Calu3 (cell line): ENCODE data around the gene LIN9. TPM values are rescaled to one million over a fixed set of nuclear protein-coding genes. Genes with fewer than 3 reads are reported as not detected.

Experiments
- BruUV-seq: library from RNA; stranded (reverse); fragments of 400-500 nt; replicated peaks from 2 replicates; lab custom pipeline; 2021; lab: Mats Ljungman, UMichigan
- CTCF ChIA-PET: fragments of 300-600 bp; sonication (Branson Sonifier 250); formaldehyde crosslinking; loops from one replicate; lab custom pipeline; 2022; ENCODE audit warnings: antibody characterized with exemption; lab: Charles Lee
- DNase-seq: peaks from one replicate; pipeline ENCODE4 v3.0.0; 2022
- H3K27ac Mint-ChIP-seq: one replicate; pipeline ENCODE4 v1.8.0; 2022; ENCODE audit warnings: mixed read lengths; ENCODE audit not compliant: unreplicated experiment
- H3K27me3 Mint-ChIP-seq: one replicate; pipeline ENCODE4 v1.8.0; 2022; ENCODE audit warnings: mixed read lengths; ENCODE audit not compliant: unreplicated experiment
- H3K36me3 Mint-ChIP-seq: one replicate; pipeline ENCODE4 v1.8.0; 2022; ENCODE audit warnings: mild to moderate bottlenecking, moderate library complexity, mixed read lengths; ENCODE audit not compliant: insufficient read depth, unreplicated experiment
- H3K4me1 Mint-ChIP-seq: one replicate; pipeline ENCODE4 v1.8.0; 2022; ENCODE audit warnings: mild to moderate bottlenecking, low read depth, mixed read lengths; ENCODE audit not compliant: unreplicated experiment
- H3K4me3 Mint-ChIP-seq: one replicate; pipeline ENCODE4 v1.8.0; 2022; ENCODE audit warnings: mild to moderate bottlenecking, low read depth, moderate library complexity, mixed read lengths; ENCODE audit not compliant: unreplicated experiment
- H3K9me3 Mint-ChIP-seq: one replicate; pipeline ENCODE4 v1.8.0; 2022; ENCODE audit warnings: low read depth, mixed read lengths; ENCODE audit not compliant: unreplicated experiment
- intact Hi-C: fragments of 100-400 bp; cut with micrococcal nuclease; formaldehyde crosslinking; loops from one replicate; pipeline ENCODE4 v1.10.0; 2022; ENCODE audit not compliant: unreplicated experiment
- total RNA-seq: library from RNA; stranded (reverse); gene quantifications from 2 replicates; pipeline ENCODE4 v1.2.3, GENCODE V29; 2022
- TF ChIP-seq, protein P1 (sequence below): fragments of 200-600 bp; IDR thresholded peaks from one replicate; pipeline ENCODE4 v1.8.0; 2022; ENCODE audit warnings: antibody characterized with exemption; ENCODE audit not compliant: unreplicated experiment

LIN9 gene
- total RNA-seq, 1 experiment from 2014 or later, result 14.3 TPM

DNA sequence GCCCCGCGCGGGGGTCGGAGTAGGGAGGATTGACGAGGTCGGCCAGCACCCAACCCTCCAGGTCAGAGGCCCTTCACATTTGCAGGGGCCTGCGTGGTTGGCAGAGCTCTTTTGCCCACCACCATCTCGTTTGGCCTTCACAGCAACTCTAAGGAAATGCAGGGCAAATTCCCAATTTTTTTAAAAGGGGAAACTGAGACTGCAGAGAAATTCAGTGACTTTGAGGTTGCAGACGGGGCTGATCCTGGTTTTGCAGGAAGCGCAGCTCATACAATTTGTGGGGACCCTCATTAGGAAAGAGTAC lies 122.0 kb downstream of the LIN9 start:
- Mint-ChIP-seq H3K27me3 (no peaks in the 10 kb centered on the region), H3K9me3 (no peaks in the 10 kb centered on the region), H3K4me3 (peak overlapping the region; percentile 84), H3K36me3 (peaks cover 41% of the 10 kb centered on the region), H3K4me1 (peaks cover 27% of the 10 kb centered on the region), H3K27ac (peak overlapping the region; percentile 64)
- no peak for DNase-seq
- intact Hi-C loops, result loop anchor here (10.0 kb wide), 1 partner anchor 122 kb away; the partner anchor contains the start of gene H3-3A
- TF ChIP-seq, protein P1, sequence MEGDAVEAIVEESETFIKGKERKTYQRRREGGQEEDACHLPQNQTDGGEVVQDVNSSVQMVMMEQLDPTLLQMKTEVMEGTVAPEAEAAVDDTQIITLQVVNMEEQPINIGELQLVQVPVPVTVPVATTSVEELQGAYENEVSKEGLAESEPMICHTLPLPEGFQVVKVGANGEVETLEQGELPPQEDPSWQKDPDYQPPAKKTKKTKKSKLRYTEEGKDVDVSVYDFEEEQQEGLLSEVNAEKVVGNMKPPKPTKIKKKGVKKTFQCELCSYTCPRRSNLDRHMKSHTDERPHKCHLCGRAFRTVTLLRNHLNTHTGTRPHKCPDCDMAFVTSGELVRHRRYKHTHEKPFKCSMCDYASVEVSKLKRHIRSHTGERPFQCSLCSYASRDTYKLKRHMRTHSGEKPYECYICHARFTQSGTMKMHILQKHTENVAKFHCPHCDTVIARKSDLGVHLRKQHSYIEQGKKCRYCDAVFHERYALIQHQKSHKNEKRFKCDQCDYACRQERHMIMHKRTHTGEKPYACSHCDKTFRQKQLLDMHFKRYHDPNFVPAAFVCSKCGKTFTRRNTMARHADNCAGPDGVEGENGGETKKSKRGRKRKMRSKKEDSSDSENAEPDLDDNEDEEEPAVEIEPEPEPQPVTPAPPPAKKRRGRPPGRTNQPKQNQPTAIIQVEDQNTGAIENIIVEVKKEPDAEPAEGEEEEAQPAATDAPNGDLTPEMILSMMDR, result peak; percentile 10
- TSS peak; percentile 84 for BruUV-seq
- CTCF ChIA-PET, result no interaction called here

DNA sequence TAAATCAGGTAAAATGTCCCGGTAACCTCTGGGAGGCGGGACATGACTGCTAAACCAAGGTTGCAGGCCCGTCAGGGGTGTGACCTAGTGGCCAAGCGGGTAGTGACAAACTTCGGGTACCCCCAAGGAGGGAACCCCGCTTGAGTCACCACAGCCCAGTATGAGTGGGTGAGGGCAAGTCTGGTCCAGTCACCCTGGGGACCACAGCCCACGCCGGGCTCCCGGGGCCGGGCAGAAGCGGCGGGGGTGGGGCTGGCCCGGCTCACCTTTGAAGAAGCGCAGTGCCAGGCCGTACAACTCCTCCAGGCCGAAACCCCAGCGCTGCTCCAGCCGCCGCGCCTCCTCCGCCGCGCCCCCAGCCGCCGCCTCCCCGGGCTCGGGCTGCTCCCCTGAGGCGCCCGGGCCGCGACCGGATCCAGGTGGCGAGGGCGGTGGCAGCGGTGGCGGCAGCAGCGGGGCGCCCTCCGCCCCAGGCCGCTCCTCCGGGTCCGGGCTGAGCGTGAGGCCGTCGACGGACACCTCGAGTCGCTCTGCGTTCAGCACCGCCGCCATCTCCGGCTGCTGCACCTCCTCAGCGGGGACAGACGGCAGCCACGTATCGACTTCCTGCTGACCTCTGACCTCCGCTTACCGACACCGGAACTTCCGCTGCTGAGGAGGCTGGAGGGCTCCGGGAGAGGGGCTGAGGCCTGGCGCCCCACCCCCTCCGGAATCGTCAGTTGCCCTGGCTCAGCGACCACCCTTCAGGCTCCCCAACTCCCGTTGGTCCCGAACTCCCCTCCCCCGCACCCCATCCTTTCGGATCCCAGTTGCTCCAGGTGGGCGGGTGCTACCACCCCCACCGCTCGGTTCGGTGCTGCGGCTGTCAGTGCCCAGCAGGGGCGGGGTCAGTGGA lies 122.6 kb downstream of the LIN9 start, which contains the start of gene ACBD3:
ACBD3 (minus strand) TSS at position 618 of the 895 bp plus-strand sequence; CDS start at position 552, 66 bp downstream.
- peak; percentile 91 for DNase-seq
- TF ChIP-seq, protein P1, result peak; percentile 24
- CTCF ChIA-PET, result interaction anchor here (1.0 to 2.7 kb wide), 3 partner anchors 58 to 122 kb away, joined by 4 to 8 read pairs (median 7); no protein-coding TSS in a partner anchor
- intact Hi-C loops, result loop anchor here (10.0 kb wide), 1 partner anchor 122 kb away; the partner anchor contains the start of gene H3-3A
- Mint-ChIP-seq H3K9me3 (no peaks in the 10 kb centered on the region), H3K36me3 (peaks cover 46% of the 10 kb centered on the region), H3K27me3 (no peaks in the 10 kb centered on the region), H3K27ac (peak within 1 kb of the TSS; percentile 70), H3K4me3 (peak within 1 kb of the TSS; percentile 84), H3K4me1 (peaks cover 31% of the 10 kb centered on the region)
- no TSS peak for BruUV-seq

DNA sequence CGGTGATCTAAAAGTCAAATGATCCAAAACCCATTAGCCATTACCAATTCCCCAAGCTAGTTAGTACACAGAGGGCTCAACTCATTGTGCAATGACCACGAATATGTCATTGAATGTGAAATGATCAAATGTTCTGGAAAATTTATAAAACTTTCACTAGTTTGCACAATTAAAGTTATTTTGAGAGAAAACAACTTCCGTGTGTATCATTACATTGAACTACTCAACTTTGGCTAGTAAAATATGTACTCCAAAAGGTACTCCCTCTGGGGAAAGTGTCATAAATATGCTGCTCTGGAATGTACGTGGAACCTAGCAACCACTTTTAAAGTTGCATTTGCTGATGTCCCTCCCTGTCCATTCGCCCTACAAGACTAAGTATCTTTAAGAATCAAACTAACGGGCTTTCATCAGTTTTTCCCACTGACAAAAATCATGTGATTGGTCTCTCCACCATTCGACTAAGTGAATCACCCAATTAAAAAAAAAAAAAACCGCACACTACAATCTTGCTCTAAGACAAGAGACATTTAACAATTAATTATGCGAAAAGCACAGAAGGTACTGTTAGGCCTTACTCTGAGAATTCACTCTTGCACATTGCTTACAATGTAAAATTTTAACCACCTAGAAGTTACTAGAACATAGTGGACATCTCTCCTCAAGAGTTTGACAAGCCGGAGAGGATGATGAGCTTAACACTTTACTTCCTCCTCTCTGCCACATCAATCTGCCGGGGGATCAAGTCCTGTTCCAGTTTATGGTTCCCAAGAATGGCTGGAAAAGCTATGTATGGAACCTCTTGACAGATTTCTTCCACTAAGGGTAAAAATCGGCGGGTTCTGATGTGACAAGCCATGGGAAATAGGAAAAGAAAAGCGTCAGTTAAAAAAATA lies 123.6 kb downstream of the LIN9 start:
- BruUV-seq, result TSS peak; percentile 56
- peaks cover 51% of the 10 kb centered on the region for H3K36me3 Mint-ChIP-seq
- CTCF ChIA-PET, result interaction anchor here (1.0 to 2.7 kb wide), 3 partner anchors 57 to 121 kb away, joined by 4 to 8 read pairs (median 7); no protein-coding TSS in a partner anchor
- peak overlapping the region; percentile 84 for H3K4me3 Mint-ChIP-seq
- H3K4me1 Mint-ChIP-seq, result peaks cover 31% of the 10 kb centered on the region
- no peaks in the 10 kb centered on the region for H3K27me3 Mint-ChIP-seq
- H3K27ac Mint-ChIP-seq, result peak overlapping the region; percentile 70
- H3K9me3 Mint-ChIP-seq, result no peaks in the 10 kb centered on the region
- intact Hi-C loops, result loop anchor here (10.0 kb wide), 1 partner anchor 121 kb away; the partner anchor contains the start of gene H3-3A
- TF ChIP-seq, protein P1, result no peak
- no peak for DNase-seq
